Measurements from ENCODE around the gene CPSF4L. TPM values are rescaled to one million over a fixed set of nuclear protein-coding genes. Genes with fewer than 3 reads are reported as not detected.
A peak's percentile ranks its signal among the peaks of the same experiment; 100 is the strongest.

CPSF4L gene
- total RNA-seq, 1 experiment from 2014 or later: not detected

DNA sequence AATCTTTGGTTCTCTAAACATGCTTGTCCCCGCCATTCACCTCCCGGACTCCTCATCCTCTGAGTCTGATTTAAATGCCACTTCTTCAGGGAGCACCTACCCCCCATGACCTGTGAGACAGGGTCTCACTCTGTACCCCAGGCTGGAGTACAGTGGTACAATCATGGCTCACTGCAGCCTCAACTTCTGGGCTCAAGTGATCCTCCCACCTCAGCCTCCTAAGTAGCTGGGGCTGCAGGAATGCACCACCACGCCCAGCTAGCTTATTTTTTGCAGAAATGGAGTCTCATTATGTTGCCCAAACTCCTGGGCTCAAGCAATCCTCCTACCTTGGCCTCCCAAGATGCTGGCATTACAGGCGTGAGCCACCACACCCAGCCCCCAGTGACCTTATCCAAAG is 12.8 kb upstream of the CPSF4L start:
- Mint-ChIP-seq H3K4me1 (peaks cover 9% of the 10 kb centered on the region; the same call in 1 of the 2 replicates), H3K4me3 (no peak overlapping the region), H3K36me3 (no peaks in the 10 kb centered on the region), H3K27ac (peak overlapping the region; percentile 23), H3K27me3 (ENCODE audit: low read depth) (no peaks in the 10 kb centered on the region), H3K9me3 (0 out of 2 replicates have a peak, but pooled peaks cover 5% of the 10 kb centered on the region)
- no peak for DNase-seq (ENCODE audit: low spot score)
- POLR2A ChIA-PET: no interaction called here
- CTCF ChIA-PET: interaction anchor here (0.5 kb wide), 1 partner anchor 304 kb away, joined by 3 read pairs; no protein-coding TSS in a partner anchor
- ATAC-seq: no peak
- TF ChIP-seq PRRX2 (CRISPR knock-in tag; IDR thresholded peaks at IDR 0.05) (no peak), ZMAT4 (CRISPR knock-in tag; IDR thresholded peaks at IDR 0.05) (no peak), ZNF317 (CRISPR knock-in tag; IDR thresholded peaks at IDR 0.05; ENCODE audit: borderline replicate concordance, low read depth) (no peak), MXD4 (CRISPR knock-in tag; IDR thresholded peaks at IDR 0.05; ENCODE audit: borderline replicate concordance) (no peak), MLX (CRISPR knock-in tag; IDR thresholded peaks at IDR 0.05) (no peak), IRF1 (CRISPR knock-in tag; IDR thresholded peaks at IDR 0.05) (no peak), ZBTB21 (CRISPR knock-in tag; IDR thresholded peaks at IDR 0.05; ENCODE audit: borderline replicate concordance) (no peak), ZNF671 (CRISPR knock-in tag; IDR thresholded peaks at IDR 0.05) (no peak), GTF2I (CRISPR knock-in tag; conservative IDR thresholded peaks at IDR 0.05) (no peak), TEAD4 (CRISPR knock-in tag; IDR thresholded peaks at IDR 0.05) (no peak)
- TF ChIP-seq, protein P1, sequence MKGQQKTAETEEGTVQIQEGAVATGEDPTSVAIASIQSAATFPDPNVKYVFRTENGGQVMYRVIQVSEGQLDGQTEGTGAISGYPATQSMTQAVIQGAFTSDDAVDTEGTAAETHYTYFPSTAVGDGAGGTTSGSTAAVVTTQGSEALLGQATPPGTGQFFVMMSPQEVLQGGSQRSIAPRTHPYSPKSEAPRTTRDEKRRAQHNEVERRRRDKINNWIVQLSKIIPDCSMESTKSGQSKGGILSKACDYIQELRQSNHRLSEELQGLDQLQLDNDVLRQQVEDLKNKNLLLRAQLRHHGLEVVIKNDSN (CRISPR knock-in tag; IDR thresholded peaks at IDR 0.05): no peak
- TF ChIP-seq, protein P2, sequence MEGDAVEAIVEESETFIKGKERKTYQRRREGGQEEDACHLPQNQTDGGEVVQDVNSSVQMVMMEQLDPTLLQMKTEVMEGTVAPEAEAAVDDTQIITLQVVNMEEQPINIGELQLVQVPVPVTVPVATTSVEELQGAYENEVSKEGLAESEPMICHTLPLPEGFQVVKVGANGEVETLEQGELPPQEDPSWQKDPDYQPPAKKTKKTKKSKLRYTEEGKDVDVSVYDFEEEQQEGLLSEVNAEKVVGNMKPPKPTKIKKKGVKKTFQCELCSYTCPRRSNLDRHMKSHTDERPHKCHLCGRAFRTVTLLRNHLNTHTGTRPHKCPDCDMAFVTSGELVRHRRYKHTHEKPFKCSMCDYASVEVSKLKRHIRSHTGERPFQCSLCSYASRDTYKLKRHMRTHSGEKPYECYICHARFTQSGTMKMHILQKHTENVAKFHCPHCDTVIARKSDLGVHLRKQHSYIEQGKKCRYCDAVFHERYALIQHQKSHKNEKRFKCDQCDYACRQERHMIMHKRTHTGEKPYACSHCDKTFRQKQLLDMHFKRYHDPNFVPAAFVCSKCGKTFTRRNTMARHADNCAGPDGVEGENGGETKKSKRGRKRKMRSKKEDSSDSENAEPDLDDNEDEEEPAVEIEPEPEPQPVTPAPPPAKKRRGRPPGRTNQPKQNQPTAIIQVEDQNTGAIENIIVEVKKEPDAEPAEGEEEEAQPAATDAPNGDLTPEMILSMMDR (IDR thresholded peaks at IDR 0.05): no peak

DNA sequence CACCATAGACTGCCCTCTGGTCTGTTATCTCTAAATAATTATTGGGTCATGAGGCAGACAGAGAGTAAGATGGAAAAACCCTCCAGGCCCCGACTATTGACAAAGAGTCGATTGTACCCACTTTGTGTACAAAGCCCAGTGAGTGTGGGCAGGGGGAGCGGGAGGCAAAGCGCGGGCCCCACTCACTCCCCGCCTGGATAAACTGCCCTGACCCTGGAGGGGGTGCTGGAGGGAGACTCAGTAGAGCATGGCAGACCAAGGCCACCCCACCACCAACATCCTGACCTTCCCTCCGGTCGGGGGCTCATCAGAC is 11.2 kb upstream of the CPSF4L start:
- DNase-seq (ENCODE audit: low spot score): no peak

DNA sequence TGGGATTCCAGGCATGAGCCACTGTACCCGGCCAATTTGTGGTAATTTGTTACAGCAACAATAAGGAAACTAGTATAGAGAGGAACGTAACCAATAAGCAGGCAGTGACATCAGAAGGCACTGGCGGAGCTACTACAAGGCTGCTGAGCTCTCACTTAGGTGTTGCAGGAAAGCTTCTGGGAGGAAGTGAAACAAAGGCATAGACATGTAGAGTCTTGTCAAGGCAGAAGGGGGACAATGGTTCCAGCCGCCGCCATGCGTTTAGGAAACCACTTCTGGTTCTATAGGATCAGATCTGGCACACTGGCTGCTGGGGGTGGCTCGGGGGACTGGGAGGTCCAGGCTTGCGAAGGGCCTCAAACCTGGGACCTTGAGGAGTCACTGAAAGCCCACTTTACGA is 9.4 kb upstream of the CPSF4L start:
- Mint-ChIP-seq H3K27me3 (ENCODE audit: low read depth) (no peaks in the 10 kb centered on the region), H3K4me1 (peaks cover 5% of the 10 kb centered on the region; the same call in 1 of the 2 replicates), H3K36me3 (no peaks in the 10 kb centered on the region), H3K4me3 (no peak overlapping the region), H3K27ac (0 out of 2 replicates have a peak overlapping the region, but pooled peaks have one; percentile 32), H3K9me3 (0 out of 2 replicates have a peak, but pooled peaks cover 5% of the 10 kb centered on the region)
- DNase-seq (ENCODE audit: low spot score) (no peak), ATAC-seq (no peak)
- ChIA-PET POLR2A (no interaction called here), CTCF (interaction anchor here (0.7 to 1.0 kb wide), 3 partner anchors 20 to 303 kb away, joined by 3 to 4 read pairs (median 3); no protein-coding TSS in a partner anchor)
- TF ChIP-seq ZBTB21 (CRISPR knock-in tag; IDR thresholded peaks at IDR 0.05; ENCODE audit: borderline replicate concordance) (no peak), ZNF416 (CRISPR knock-in tag; IDR thresholded peaks at IDR 0.05) (no peak), NR3C1 (CRISPR knock-in tag; conservative IDR thresholded peaks at IDR 0.05; ENCODE audit: low read depth) (no peak), ZNF263 (CRISPR knock-in tag; IDR thresholded peaks at IDR 0.05; ENCODE audit: low read depth) (no peak), FOXK1 (CRISPR knock-in tag; IDR thresholded peaks at IDR 0.05) (no peak), ZNF317 (CRISPR knock-in tag; IDR thresholded peaks at IDR 0.05; ENCODE audit: borderline replicate concordance, low read depth) (no peak), ZNF512 (CRISPR knock-in tag; IDR thresholded peaks at IDR 0.05; ENCODE audit: borderline replicate concordance) (no peak), ZNF423 (CRISPR knock-in tag; IDR thresholded peaks at IDR 0.05) (no peak), SMAD3 (CRISPR knock-in tag; IDR thresholded peaks at IDR 0.05; ENCODE audit: borderline replicate concordance) (no peak), ZNF219 (CRISPR knock-in tag; IDR thresholded peaks at IDR 0.05; ENCODE audit: borderline replicate concordance) (no peak), IRF1 (CRISPR knock-in tag; IDR thresholded peaks at IDR 0.05) (no peak)
- TF ChIP-seq, protein P3, sequence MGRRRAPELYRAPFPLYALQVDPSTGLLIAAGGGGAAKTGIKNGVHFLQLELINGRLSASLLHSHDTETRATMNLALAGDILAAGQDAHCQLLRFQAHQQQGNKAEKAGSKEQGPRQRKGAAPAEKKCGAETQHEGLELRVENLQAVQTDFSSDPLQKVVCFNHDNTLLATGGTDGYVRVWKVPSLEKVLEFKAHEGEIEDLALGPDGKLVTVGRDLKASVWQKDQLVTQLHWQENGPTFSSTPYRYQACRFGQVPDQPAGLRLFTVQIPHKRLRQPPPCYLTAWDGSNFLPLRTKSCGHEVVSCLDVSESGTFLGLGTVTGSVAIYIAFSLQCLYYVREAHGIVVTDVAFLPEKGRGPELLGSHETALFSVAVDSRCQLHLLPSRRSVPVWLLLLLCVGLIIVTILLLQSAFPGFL (CRISPR knock-in tag; IDR thresholded peaks at IDR 0.05; ENCODE audit: borderline replicate concordance): no peak

More for the DNA sequence above, 11.2 kb upstream of the CPSF4L start:
- TF ChIP-seq GABPB1 (CRISPR knock-in tag; IDR thresholded peaks at IDR 0.05) (peak; percentile 39; the same call in 1 of the 2 replicates), CDX4 (CRISPR knock-in tag; IDR thresholded peaks at IDR 0.05; ENCODE audit: borderline replicate concordance) (no peak)
- ATAC-seq: no peak
- H3K4me1 Mint-ChIP-seq: peaks cover 5% of the 10 kb centered on the region; the same call in 1 of the 2 replicates
- no peak overlapping the region for H3K4me3 Mint-ChIP-seq
- ChIA-PET CTCF (no interaction called here), POLR2A (no interaction called here)
- no peaks in the 10 kb centered on the region for H3K27me3 Mint-ChIP-seq (ENCODE audit: low read depth)
- H3K9me3 Mint-ChIP-seq: 0 out of 2 replicates have a peak, but pooled peaks cover 5% of the 10 kb centered on the region
- no peaks in the 10 kb centered on the region for H3K36me3 Mint-ChIP-seq
- no peak overlapping the region for H3K27ac Mint-ChIP-seq

Data from WTC11 (cell line).